NCI-H526 treated with DMSO at 0.1 percent for 48 hours (cell line): ENCODE results near the gene CATSPER1.

ENCODE experiments used
- DNase-seq: peaks from one replicate; lab custom pipeline; 2025; lab: John Stamatoyannopoulos, UW

The CATSPER1 gene

GRCh38 chr11:65968600-65969482, 57.4 kb downstream of the CATSPER1 start:
- DNase-seq: no peak

- DNase-seq: no peak
These were observed 58.8 kb downstream of the CATSPER1 start for GRCh38 chr11:65967329-65967934.
